RWPE1 (cell line): ENCODE measurements around the gene RSPH9.
A peak's percentile ranks its signal among the peaks of the same experiment; 100 is the strongest.

ENCODE experiments used
- CTCF ChIA-PET: fragments of 350-600 bp; sonication (Branson Sonifier 250); formaldehyde crosslinking; extraction: SDS; loops from one replicate; lab custom pipeline; 2021; lab: Yijun Ruan, JAX
- POLR2A ChIA-PET: fragments of 400-600 bp; formaldehyde crosslinking; extraction: SDS; loops from one replicate; lab custom pipeline; 2020; ENCODE audit warnings: antibody characterized with exemption; ENCODE audit not compliant: low non-redundant PET; lab: Yijun Ruan, JAX
- DNase-seq: peaks from one replicate; pipeline ENCODE4 v3.0.0; 2012; ENCODE audit warnings: low spot score
- H3K27ac ChIP-seq: fragments of 450-650 bp; 2 replicates; pipeline ENCODE4 v1.5.1; 2017
- TF ChIP-seq, protein P1 (sequence below): fragments of 450-650 bp; conservative IDR thresholded peaks from 2 replicates; pipeline ENCODE4 v1.5.1; 2017; ENCODE audit warnings: low read depth, mild to moderate bottlenecking

RSPH9 gene

DNA sequence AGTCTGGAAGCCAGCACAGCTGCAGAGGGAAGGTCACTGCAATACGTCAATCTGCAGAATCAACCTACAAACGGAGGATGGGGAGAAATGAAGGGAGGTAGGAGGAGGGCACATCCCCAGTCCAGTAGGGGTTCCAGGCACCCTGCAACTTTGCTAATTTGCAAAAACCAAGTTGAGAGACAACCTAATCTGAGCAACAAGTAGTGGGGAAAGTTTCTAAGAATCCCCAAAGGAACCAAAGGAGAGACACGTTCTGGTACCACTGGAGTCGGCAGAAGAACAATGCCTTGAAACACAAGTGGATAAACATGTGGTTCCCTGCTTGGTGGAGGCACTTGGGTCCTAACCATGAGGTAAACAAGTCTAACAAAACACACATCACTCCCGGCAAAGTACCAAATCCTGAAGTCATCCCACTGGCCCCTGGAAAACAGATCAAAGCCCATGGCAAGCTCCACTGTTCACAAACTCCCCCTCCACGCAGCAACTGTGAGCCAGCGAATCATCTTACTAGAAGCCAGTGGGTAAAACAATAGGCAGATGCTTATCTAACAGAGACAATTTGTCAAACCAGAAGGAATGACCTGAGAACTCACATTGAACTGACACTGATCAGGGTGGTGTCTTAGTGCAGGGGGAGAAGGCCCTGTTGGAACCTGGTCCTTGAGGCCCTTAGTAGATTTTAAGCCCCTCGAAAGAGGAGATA is 38.0 kb downstream of the RSPH9 start:
- no peak for DNase-seq
- H3K27ac ChIP-seq: no peak overlapping the region
- CTCF ChIA-PET: interaction anchor here (2.8 kb wide), 1 partner anchor 15 kb away, joined by 9 read pairs; no protein-coding TSS in a partner anchor
- TF ChIP-seq, protein P1, sequence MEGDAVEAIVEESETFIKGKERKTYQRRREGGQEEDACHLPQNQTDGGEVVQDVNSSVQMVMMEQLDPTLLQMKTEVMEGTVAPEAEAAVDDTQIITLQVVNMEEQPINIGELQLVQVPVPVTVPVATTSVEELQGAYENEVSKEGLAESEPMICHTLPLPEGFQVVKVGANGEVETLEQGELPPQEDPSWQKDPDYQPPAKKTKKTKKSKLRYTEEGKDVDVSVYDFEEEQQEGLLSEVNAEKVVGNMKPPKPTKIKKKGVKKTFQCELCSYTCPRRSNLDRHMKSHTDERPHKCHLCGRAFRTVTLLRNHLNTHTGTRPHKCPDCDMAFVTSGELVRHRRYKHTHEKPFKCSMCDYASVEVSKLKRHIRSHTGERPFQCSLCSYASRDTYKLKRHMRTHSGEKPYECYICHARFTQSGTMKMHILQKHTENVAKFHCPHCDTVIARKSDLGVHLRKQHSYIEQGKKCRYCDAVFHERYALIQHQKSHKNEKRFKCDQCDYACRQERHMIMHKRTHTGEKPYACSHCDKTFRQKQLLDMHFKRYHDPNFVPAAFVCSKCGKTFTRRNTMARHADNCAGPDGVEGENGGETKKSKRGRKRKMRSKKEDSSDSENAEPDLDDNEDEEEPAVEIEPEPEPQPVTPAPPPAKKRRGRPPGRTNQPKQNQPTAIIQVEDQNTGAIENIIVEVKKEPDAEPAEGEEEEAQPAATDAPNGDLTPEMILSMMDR: no peak
- POLR2A ChIA-PET: no interaction called here

DNA sequence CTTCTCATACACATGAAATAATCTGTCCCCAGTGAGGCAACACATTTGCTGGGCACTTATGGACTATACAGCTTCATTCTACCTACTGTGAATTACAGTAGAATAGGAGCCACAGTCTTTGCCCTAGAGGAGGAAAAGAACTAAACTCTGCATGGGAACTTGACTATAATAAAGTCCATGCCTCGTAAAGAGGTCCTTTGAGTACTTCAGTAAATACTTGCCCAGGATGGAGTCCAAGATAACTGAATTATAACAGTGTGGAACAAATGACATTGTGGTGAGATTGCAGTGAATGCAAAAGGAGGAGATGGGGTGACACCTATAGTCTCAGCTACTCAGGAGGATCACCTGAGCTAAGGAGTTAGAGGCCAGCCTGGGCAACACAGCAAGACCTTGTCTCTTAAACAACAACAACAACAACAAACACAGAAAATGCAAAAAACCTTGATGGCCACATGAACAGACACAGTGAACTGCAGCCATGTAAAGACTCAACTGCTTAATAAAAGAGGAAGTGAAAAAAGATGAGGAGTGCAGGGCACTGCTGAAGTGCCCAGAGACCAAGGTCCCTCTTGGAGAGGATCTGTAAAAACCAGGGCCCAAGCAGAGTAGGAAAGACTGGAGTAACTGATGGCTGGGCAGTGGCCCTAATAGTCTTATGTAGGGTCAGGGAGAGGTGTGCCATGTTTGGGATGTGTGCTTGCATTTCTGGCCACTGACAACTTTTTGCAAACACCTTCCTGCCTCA is 39.0 kb downstream of the RSPH9 start:
- ChIA-PET CTCF (no interaction called here), POLR2A (no interaction called here)
- DNase-seq: no peak
- H3K27ac ChIP-seq: no peak overlapping the region
- TF ChIP-seq, protein P1: no peak

DNA sequence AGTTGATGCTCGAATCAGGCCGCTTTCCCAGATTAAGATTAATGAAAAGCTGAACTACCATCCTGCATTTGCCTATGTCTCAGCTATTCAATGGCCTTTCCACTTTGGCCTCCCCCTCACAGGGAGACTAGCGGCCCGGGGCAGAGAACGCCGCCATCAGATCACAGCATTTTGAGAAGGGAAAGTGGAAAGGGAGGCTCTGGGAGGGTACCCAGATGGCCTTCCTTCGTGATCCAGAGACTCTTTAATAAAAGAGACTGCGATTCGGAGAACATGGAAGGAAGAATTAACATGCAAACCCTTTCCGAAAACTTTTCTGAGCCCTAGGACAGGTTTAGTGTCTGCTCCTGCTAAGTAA is 42.2 kb downstream of the RSPH9 start:
- peak overlapping the region; percentile 83 for H3K27ac ChIP-seq
- CTCF ChIA-PET: interaction anchor here (1.0 to 1.1 kb wide), 2 partner anchors 20 to 79 kb away, joined by 3 to 5 read pairs; no protein-coding TSS in a partner anchor
- POLR2A ChIA-PET: interaction anchor here (0.7 kb wide), 1 partner anchor 34 kb away, joined by 3 read pairs; no protein-coding TSS in a partner anchor
- TF ChIP-seq, protein P1: no peak
- DNase-seq: no peak

DNA sequence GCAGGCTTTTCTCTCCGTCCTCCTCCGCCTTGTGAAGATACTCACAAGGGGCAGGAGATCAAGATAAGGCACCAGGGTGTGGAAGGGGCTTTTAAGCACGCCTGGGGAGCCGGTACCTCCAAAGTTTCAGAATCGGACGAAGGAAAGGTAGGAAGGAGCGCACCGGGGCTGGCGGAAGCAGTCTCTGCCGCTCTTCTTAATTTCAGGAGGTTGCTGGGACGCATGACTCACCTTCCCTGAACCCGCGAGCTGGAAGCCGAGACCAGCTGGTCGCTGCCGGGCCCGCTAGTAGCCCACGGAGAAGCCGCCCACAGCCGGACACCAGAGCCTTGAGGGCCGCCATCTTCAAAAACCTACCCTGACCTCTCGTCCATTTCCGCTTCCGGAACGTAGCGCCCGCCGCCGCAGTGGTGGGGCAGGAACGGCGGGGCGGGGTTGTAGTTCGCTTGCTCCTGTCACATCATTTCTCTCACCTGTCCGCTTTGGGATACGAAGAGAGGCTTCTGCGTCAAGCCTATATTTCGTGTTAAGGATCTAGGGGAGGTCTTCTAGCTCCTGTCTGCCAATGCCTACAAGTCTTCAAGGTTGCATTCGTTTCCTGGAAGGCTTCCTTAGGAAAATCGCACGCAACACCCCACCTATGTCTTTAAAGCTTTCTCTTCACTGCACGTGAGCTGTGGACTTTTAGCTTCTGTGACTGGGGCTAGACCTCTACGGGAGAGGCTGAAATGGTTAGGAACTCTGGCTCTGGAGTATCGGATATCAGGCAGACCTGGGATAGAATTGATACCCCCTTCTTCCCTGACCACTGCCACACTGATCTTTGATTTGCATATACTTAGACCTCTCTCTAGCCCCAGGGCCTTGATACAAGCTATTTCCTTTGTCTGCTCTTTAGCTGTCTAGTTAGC is 42.9 kb downstream of the RSPH9 start, which contains the start of gene MRPS18A:
Gene MRPS18A, minus strand, starts transcription at position 355 of the 911 bp plus-strand sequence. Its CDS starts 12 bp downstream, at position 343.
- POLR2A ChIA-PET: interaction anchor here (0.6 to 1.1 kb wide), 3 partner anchors 21 to 83 kb away, joined by 3 to 5 read pairs (median 3); partner anchors contain the start of gene VEGFA
- CTCF ChIA-PET: interaction anchor here (0.6 to 1.1 kb wide), 4 partner anchors 20 to 85 kb away, joined by 3 to 5 read pairs (median 3); partner anchors contain the start of gene VEGFA
- peak within 1 kb of the TSS; percentile 83 for H3K27ac ChIP-seq
- TF ChIP-seq, protein P1: no peak
- peak; percentile 87 for DNase-seq

DNA sequence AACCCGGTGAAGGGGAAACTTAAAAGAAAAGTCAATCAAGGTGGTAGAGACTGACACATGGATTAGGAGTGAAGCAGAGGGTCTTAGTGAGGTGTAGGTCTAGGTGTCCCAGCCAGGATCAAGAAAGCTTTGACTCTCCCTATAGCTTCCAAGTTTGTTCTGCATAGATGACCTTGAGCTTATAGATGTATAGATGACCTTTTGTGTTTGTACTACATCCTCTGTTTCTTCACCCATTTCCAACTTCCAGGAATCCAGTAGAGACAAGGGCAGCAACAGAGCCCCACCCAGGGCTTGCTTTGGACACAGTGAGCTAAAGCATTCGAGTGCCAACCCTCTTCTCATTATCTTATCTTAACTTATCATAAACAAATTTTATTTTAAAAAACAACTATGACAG is 44.6 kb downstream of the RSPH9 start:
- no peak for DNase-seq
- TF ChIP-seq, protein P1: no peak
- POLR2A ChIA-PET: no interaction called here
- no peak overlapping the region for H3K27ac ChIP-seq
- CTCF ChIA-PET: no interaction called here
